NT2/D1 (cell line): ENCODE measurements around the gene ACP5.

Experiments
- DNase-seq: peaks from one replicate; pipeline ENCODE4 v3.0.0-alpha.2; 2011; ENCODE audit warnings: low read depth, low spot score
- H3K27me3 ChIP-seq: 2 replicates; pipeline ENCODE4 v1.6.0; 2011; ENCODE audit warnings: mild to moderate bottlenecking; ENCODE audit not compliant: insufficient read length, insufficient read depth
- H3K36me3 ChIP-seq: 2 replicates; pipeline ENCODE4 v1.6.1; 2011; ENCODE audit warnings: mild to moderate bottlenecking, low read length, mixed read lengths; ENCODE audit not compliant: insufficient read depth, insufficient read length
- H3K4me1 ChIP-seq: 2 replicates; pipeline ENCODE4 v1.5.1; 2011; ENCODE audit not compliant: insufficient read depth, insufficient read length
- H3K4me3 ChIP-seq: 2 replicates; pipeline ENCODE4 v1.5.1; 2011; ENCODE audit warnings: low read depth; ENCODE audit not compliant: insufficient read length
- H3K9ac ChIP-seq: 2 replicates; pipeline ENCODE4 v1.6.0; 2011; ENCODE audit warnings: low read depth; ENCODE audit not compliant: insufficient read length
- H3K9me3 ChIP-seq: 2 replicates; pipeline ENCODE4 v1.5.1; 2011; ENCODE audit warnings: mild to moderate bottlenecking, low read length; ENCODE audit not compliant: insufficient read depth
- SUZ12 ChIP-seq: IDR thresholded peaks from 2 replicates; pipeline ENCODE4 v1.6.1; 2011; ENCODE audit not compliant: insufficient read length, insufficient read depth; ENCODE audit errors: extremely low read depth
- YY1 ChIP-seq: IDR thresholded peaks from 2 replicates; pipeline ENCODE4 v1.6.1; 2011; ENCODE audit not compliant: insufficient read length, insufficient read depth
- ZNF274 ChIP-seq: IDR thresholded peaks from 2 replicates; pipeline ENCODE4 v1.6.1; 2011; ENCODE audit warnings: mild to moderate bottlenecking, low read depth, low read length

Gene ACP5

GRCh38 chr19:11539495-11540365 lies 37.7 kb downstream of the ACP5 start:
- H3K4me1 ChIP-seq = peaks cover 13% of the 10 kb centered on the region
- DNase-seq = no peak
- H3K9me3 ChIP-seq = no peaks in the 10 kb centered on the region
- peak overlapping the region; percentile 90 for H3K9ac ChIP-seq
- peak overlapping the region; percentile 56 for H3K4me3 ChIP-seq
- TF ChIP-seq YY1 (no peak), SUZ12 (no peak), ZNF274 (no peak)
- H3K36me3 ChIP-seq = peaks cover 23% of the 10 kb centered on the region
- peaks cover 4% of the 10 kb centered on the region for H3K27me3 ChIP-seq

GRCh38 chr19:11538232-11539036 lies 39.0 kb downstream of the ACP5 start, which contains the start of gene CNN1:
TSS of gene CNN1 (plus strand) at chr19:11538851. CDS start at chr19:11538928, 77 bp downstream.
- H3K4me1 ChIP-seq = peaks cover 13% of the 10 kb centered on the region
- peak within 1 kb of the TSS; percentile 56 for H3K4me3 ChIP-seq
- TF ChIP-seq SUZ12 = no peak
- TF ChIP-seq YY1 = no peak
- no peak for TF ChIP-seq ZNF274
- H3K27me3 ChIP-seq = peaks cover 10% of the 10 kb centered on the region
- no peak for DNase-seq
- H3K36me3 ChIP-seq = peaks cover 14% of the 10 kb centered on the region
- H3K9ac ChIP-seq = peak within 1 kb of the TSS; percentile 90
- no peaks in the 10 kb centered on the region for H3K9me3 ChIP-seq

GRCh38 chr19:11535792-11536595 lies 41.5 kb downstream of the ACP5 start:
- Histone ChIP-seq H3K4me1 (peaks cover 13% of the 10 kb centered on the region), H3K9me3 (no peaks in the 10 kb centered on the region), H3K36me3 (peaks cover 4% of the 10 kb centered on the region), H3K4me3 (peak overlapping the region; percentile 42), H3K9ac (peak overlapping the region; percentile 58), H3K27me3 (peaks cover 10% of the 10 kb centered on the region)
- DNase-seq = peak; percentile 81
- no peak for TF ChIP-seq YY1
- no peak for TF ChIP-seq SUZ12
- no peak for TF ChIP-seq ZNF274

- H3K9me3 ChIP-seq = no peaks in the 10 kb centered on the region
- H3K4me3 ChIP-seq = no peak overlapping the region
- no peak overlapping the region for H3K9ac ChIP-seq
- peaks cover 10% of the 10 kb centered on the region for H3K27me3 ChIP-seq
- DNase-seq = no peak
- H3K4me1 ChIP-seq = peaks cover 7% of the 10 kb centered on the region
- TF ChIP-seq SUZ12 (no peak), YY1 (no peak), ZNF274 (no peak)
- H3K36me3 ChIP-seq = no peaks in the 10 kb centered on the region
These were observed 42.5 kb downstream of the ACP5 start for GRCh38 chr19:11534948-11535347.

GRCh38 chr19:11534538-11534937 lies 42.9 kb downstream of the ACP5 start:
- no peak for TF ChIP-seq YY1
- TF ChIP-seq ZNF274 = no peak
- no peak for TF ChIP-seq SUZ12
- Histone ChIP-seq H3K4me1 (peaks cover 7% of the 10 kb centered on the region), H3K27me3 (peaks cover 10% of the 10 kb centered on the region), H3K9ac (no peak overlapping the region), H3K9me3 (no peaks in the 10 kb centered on the region), H3K36me3 (no peaks in the 10 kb centered on the region), H3K4me3 (no peak overlapping the region)
- DNase-seq = no peak

- Histone ChIP-seq H3K27me3 (peaks cover 10% of the 10 kb centered on the region), H3K4me1 (no peaks in the 10 kb centered on the region), H3K36me3 (peaks cover 5% of the 10 kb centered on the region), H3K4me3 (no peak overlapping the region), H3K9me3 (no peaks in the 10 kb centered on the region), H3K9ac (no peak overlapping the region)
- TF ChIP-seq ZNF274 (no peak), YY1 (no peak), SUZ12 (no peak)
- peak; percentile 72 for DNase-seq
These were observed 47.0 kb downstream of the ACP5 start for GRCh38 chr19:11530432-11530831.

GRCh38 chr19:11528551-11529341 lies 48.7 kb downstream of the ACP5 start, which contains the start of gene ECSIT:
TSS of gene ECSIT (minus strand) at chr19:11529134. CDS start at chr19:11519170, 9,964 bp downstream.
- DNase-seq = peak; percentile 96
- no peaks in the 10 kb centered on the region for H3K9me3 ChIP-seq
- H3K4me1 ChIP-seq = no peaks in the 10 kb centered on the region
- peak within 1 kb of the TSS; percentile 98 for H3K9ac ChIP-seq
- H3K36me3 ChIP-seq = peaks cover 5% of the 10 kb centered on the region
- TF ChIP-seq ZNF274 (no peak), SUZ12 (no peak), YY1 (peak; percentile 89)
- no peaks in the 10 kb centered on the region for H3K27me3 ChIP-seq
- H3K4me3 ChIP-seq = peak within 1 kb of the TSS; percentile 90
